Suprapubic skin (tissue), 4 donors: ENCODE results near the gene LTBP2.

Experiments
- CTCF ChIP-seq, 2 donors: fragments of 200-600 bp in 1 of 2; fragments of 450-650 bp in 1 of 2; sonication (generic) in 1 of 2; IDR thresholded peaks; one replicate each; pipeline ENCODE4 v1.5.1; 2016 to 2019; ENCODE audit warnings: antibody characterized with exemption in 2 of 2, mild to moderate bottlenecking in 1 of 2, moderate library complexity in 1 of 2
- POLR2A ChIP-seq, 2 donors: fragments of 450-650 bp; IDR thresholded peaks; one replicate each; pipeline ENCODE4 v1.6.1; 2017; ENCODE audit warnings: antibody characterized with exemption in 2 of 2, mild to moderate bottlenecking in 2 of 2, moderate library complexity in 2 of 2
- POLR2AphosphoS5 ChIP-seq, 3 donors: sonication (generic); formaldehyde crosslinking; IDR thresholded peaks; one replicate each; pipeline ENCODE4 v1.6.1; 2017; ENCODE audit warnings: antibody characterized with exemption in 3 of 3

- TF ChIP-seq CTCF (IDR thresholded peaks at IDR 0.05) (no peak), POLR2A (IDR thresholded peaks at IDR 0.05) (no peak), POLR2AphosphoS5 (IDR thresholded peaks at IDR 0.05) (no peak)
Observed at GRCh38 chr14:74517731-74518130, 94.3 kb downstream of the LTBP2 start.
